H1 (cell line): Measurements from ENCODE around the gene RAB14. TPM values are rescaled to one million over a fixed set of nuclear protein-coding genes. Genes with fewer than 3 reads are reported as not detected.

ENCODE experiments used
- CTCF ChIA-PET: fragments of 300-600 bp; sonication (Branson Sonifier 250); formaldehyde crosslinking; loops from one replicate; lab custom pipeline; 2021; ENCODE audit not compliant: partially characterized antibody; lab: Charles Lee
- POLR2A ChIA-PET: fragments of 300-600 bp; sonication (Branson Sonifier 250); formaldehyde crosslinking; loops from one replicate; lab custom pipeline; 2021; ENCODE audit warnings: inconsistent platforms; ENCODE audit not compliant: partially characterized antibody; lab: Charles Lee
- DNase-seq, 2 experiments: peaks; one replicate each; pipeline versions ENCODE4 v3.0.0 to v3.0.0-alpha.2; 2010 to 2022; ENCODE audit warnings: low spot score in 2 of 2, low read depth in 1 of 2, mixed read lengths in 1 of 2
- FAIRE-seq: peaks from 2 replicates; lab custom pipeline; 2011; peaks lifted over from hg19 to GRCh38; lab: Jason Lieb, UNC
- H2AFZ ChIP-seq: 2 replicates; pipeline ENCODE4 v1.8.1; 2012; ENCODE audit warnings: low read length, inconsistent platforms
- H2AK5ac ChIP-seq: 2 replicates; pipeline ENCODE4 v1.6.1; 2013; ENCODE audit warnings: low read depth, low read length
- H2BK120ac ChIP-seq: replicated peaks from 2 replicates; pipeline ENCODE3; 2013; ENCODE audit warnings: low read depth, low read length, inconsistent platforms
- H2BK12ac ChIP-seq: 2 replicates; pipeline ENCODE4 v1.6.1; 2013; ENCODE audit warnings: low read depth, low read length
- H2BK15ac ChIP-seq: 2 replicates; pipeline ENCODE4 v1.6.1; 2013; ENCODE audit warnings: low read length
- H2BK20ac ChIP-seq: 2 replicates; pipeline ENCODE4 v1.6.1; 2013; ENCODE audit warnings: low read length
- H2BK5ac ChIP-seq: 2 replicates; pipeline ENCODE4 v1.6.1; 2013; ENCODE audit warnings: low read depth, low read length
- H3K14ac ChIP-seq: 2 replicates; pipeline ENCODE4 v1.6.1; 2013; ENCODE audit warnings: inconsistent platforms; ENCODE audit not compliant: insufficient read length
- H3K18ac ChIP-seq: 2 replicates; pipeline ENCODE4 v1.6.1; 2013; ENCODE audit warnings: low read length; ENCODE audit errors: extremely low read depth
- H3K23ac ChIP-seq: 2 replicates; pipeline ENCODE4 v1.6.1; 2013; ENCODE audit warnings: inconsistent platforms; ENCODE audit not compliant: insufficient read length
- H3K23me2 ChIP-seq: 2 replicates; pipeline ENCODE4 v1.6.1; 2013; ENCODE audit warnings: low read depth, low read length
- H3K27ac ChIP-seq: 2 replicates; pipeline ENCODE4 v1.6.1; 2011; ENCODE audit warnings: low read depth, low read length, inconsistent platforms
- H3K27me3 ChIP-seq, 4 experiments: replicated peaks in 1 of 4; 1 replicate in 1 of 4; 2 replicates in 3 of 4; pipeline versions ENCODE4 v1.6.1 to v1.8.1; 2011 to 2013; ENCODE audit warnings: low read length in 3 of 4, mild to moderate bottlenecking in 3 of 4, inconsistent platforms in 2 of 4, mixed read lengths in 2 of 4, moderate library complexity in 1 of 4; ENCODE audit not compliant: control insufficient read depth in 3 of 4, insufficient read depth in 3 of 4; ENCODE audit errors: extremely low read depth in 1 of 4
- H3K36me3 ChIP-seq, 4 experiments: 2 replicates each; pipeline versions ENCODE4 v1.6.1 to v1.8.1; 2011 to 2013; ENCODE audit warnings: mild to moderate bottlenecking in 4 of 4, low read length in 3 of 4, moderate library complexity in 2 of 4, control low read depth in 1 of 4, inconsistent platforms in 1 of 4; ENCODE audit not compliant: insufficient read depth in 4 of 4, control insufficient read depth in 2 of 4
- H3K4ac ChIP-seq: replicated peaks from 2 replicates; pipeline ENCODE3; 2013; ENCODE audit warnings: low read length, low read depth, mixed read lengths, inconsistent platforms; ENCODE audit not compliant: insufficient read length
- H3K4me1 ChIP-seq, 4 experiments: replicated peaks in 1 of 4; 1 replicate in 1 of 4; 2 replicates in 3 of 4; pipeline versions ENCODE4 v1.6.1 to v1.8.1; 2011 to 2013; ENCODE audit warnings: low read length in 3 of 4, inconsistent platforms in 2 of 4, mixed read lengths in 1 of 4; ENCODE audit not compliant: insufficient read depth in 4 of 4, control insufficient read depth in 3 of 4
- H3K4me2 ChIP-seq, 2 experiments: 2 replicates each; pipeline versions ENCODE4 v1.6.1 to v1.8.1; 2011 to 2013; ENCODE audit warnings: low read depth in 2 of 2, low read length in 2 of 2, control low read depth in 1 of 2, inconsistent platforms in 1 of 2, mild to moderate bottlenecking in 1 of 2; ENCODE audit not compliant: insufficient read depth in 1 of 2
- H3K4me3 ChIP-seq, 4 experiments: fragments of 200-600, 300-600 bp in 1 of 4; sonication (generic), shearing (Covaris generic), sonication (Bioruptor Twin) in 1 of 4; 2 replicates each; pipeline versions ENCODE4 v1.5.1 to v1.8.1; 2011 to 2016; ENCODE audit warnings: low read length in 4 of 4, low read depth in 3 of 4, control low read depth in 2 of 4, inconsistent platforms in 2 of 4, mild to moderate bottlenecking in 2 of 4, mixed read lengths in 1 of 4, moderate library complexity in 1 of 4; ENCODE audit not compliant: insufficient read depth in 2 of 4; ENCODE audit errors: extremely low read depth in 1 of 4
- H3K56ac ChIP-seq: replicated peaks from 2 replicates; pipeline ENCODE3; 2013; ENCODE audit warnings: low read depth, mild to moderate bottlenecking, mixed read lengths, low read length, inconsistent platforms; ENCODE audit not compliant: insufficient read length
- H3K79me1 ChIP-seq: 2 replicates; pipeline ENCODE4 v1.6.1; 2013; ENCODE audit warnings: low read depth, low read length, control low read depth
- H3K79me2 ChIP-seq, 2 experiments: 2 replicates each; pipeline versions ENCODE4 v1.6.1 to v1.8.1; 2012 to 2013; ENCODE audit warnings: low read length in 2 of 2, mild to moderate bottlenecking in 2 of 2, inconsistent platforms in 1 of 2; ENCODE audit not compliant: insufficient read depth in 2 of 2, control insufficient read depth in 1 of 2
- H3K9ac ChIP-seq, 4 experiments: replicated peaks in 1 of 4; 1 replicate in 1 of 4; 2 replicates in 3 of 4; pipeline versions ENCODE4 v1.6.1 to v1.8.1; 2011 to 2013; ENCODE audit warnings: low read depth in 3 of 4, low read length in 3 of 4, control low read depth in 2 of 4, mild to moderate bottlenecking in 2 of 4, moderate library complexity in 2 of 4, inconsistent platforms in 1 of 4; ENCODE audit errors: extremely low read depth in 1 of 4
- H3K9me3 ChIP-seq, 2 experiments: 2 replicates each; pipeline versions ENCODE4 v1.6.1 to v1.8.1; 2012 to 2013; ENCODE audit warnings: mild to moderate bottlenecking in 2 of 2, moderate library complexity in 2 of 2, control low read depth in 1 of 2, inconsistent platforms in 1 of 2, low read depth in 1 of 2, low read length in 1 of 2, mixed read lengths in 1 of 2; ENCODE audit not compliant: insufficient read depth in 2 of 2
- H4K20me1 ChIP-seq, 2 experiments: replicated peaks in 1 of 2; 2 replicates each; pipeline versions ENCODE3 to v1.8.1; 2011 to 2013; ENCODE audit warnings: inconsistent platforms in 2 of 2, low read length in 2 of 2, mild to moderate bottlenecking in 1 of 2; ENCODE audit not compliant: insufficient read depth in 2 of 2, control insufficient read depth in 1 of 2
- H4K5ac ChIP-seq: 2 replicates; pipeline ENCODE4 v1.6.1; 2013; ENCODE audit warnings: low read length, low read depth, mixed read lengths, inconsistent platforms; ENCODE audit not compliant: insufficient read length
- H4K8ac ChIP-seq: 2 replicates; pipeline ENCODE4 v1.8.0; 2013; ENCODE audit warnings: mild to moderate bottlenecking, moderate library complexity, low read length, inconsistent platforms; ENCODE audit not compliant: insufficient read depth; ENCODE audit errors: extremely low read depth
- H4K91ac ChIP-seq: replicated peaks from 2 replicates; pipeline ENCODE3; 2013; ENCODE audit warnings: low read length, mixed read lengths, inconsistent platforms; ENCODE audit not compliant: insufficient read length
- ASH2L ChIP-seq: fragments of 200-600, 300-600 bp; sonication (generic); IDR thresholded peaks from one replicate; pipeline ENCODE4 v1.7.1; 2017; ENCODE audit warnings: low read length
- EZH2 ChIP-seq: fragments of 200-600 bp; sonication (generic); IDR thresholded peaks from 2 replicates; pipeline ENCODE4 v1.7.1; 2012; ENCODE audit warnings: low read depth, mild to moderate bottlenecking, moderate library complexity, low read length, inconsistent platforms; ENCODE audit not compliant: severe bottlenecking
- GTF2F1 ChIP-seq: IDR thresholded peaks from 2 replicates; pipeline ENCODE4 v1.6.1; 2012; ENCODE audit warnings: low read depth, low read length, improper control_type of control experiment, borderline replicate concordance
- HDAC6 ChIP-seq: IDR thresholded peaks from one replicate; pipeline ENCODE4 v1.7.1; 2012; ENCODE audit warnings: low read depth, mild to moderate bottlenecking, inconsistent platforms, low read length, moderate library complexity
- MAX ChIP-seq: IDR thresholded peaks from 2 replicates; pipeline ENCODE4 v1.6.1; 2012; ENCODE audit warnings: inconsistent platforms
- POLR2A ChIP-seq, 2 experiments: IDR thresholded peaks; 1 replicate in 1 of 2; 2 replicates in 1 of 2; pipeline ENCODE4 v1.6.1; 2011; ENCODE audit warnings: low read depth in 2 of 2, low read length in 2 of 2, mild to moderate bottlenecking in 2 of 2; ENCODE audit errors: control extremely low read depth in 1 of 2
- SIRT6 ChIP-seq: IDR thresholded peaks from one replicate; pipeline ENCODE4 v1.7.1; 2012; ENCODE audit warnings: low read length, inconsistent platforms
- SIX5 ChIP-seq: IDR thresholded peaks from 2 replicates; pipeline ENCODE4 v1.6.1; 2011; ENCODE audit warnings: mild to moderate bottlenecking, low read depth, low read length
- WGBS, 2 experiments: shearing (Covaris generic) in 1 of 2; methylation state at CpG; one replicate each; pipeline versions ENCODE4 v1.1.6 to v1.1.7; 2013 to 2015; ENCODE audit warnings: low lambda C conversion rate in 2 of 2, mixed read lengths in 2 of 2, inconsistent platforms in 1 of 2, low coverage in 1 of 2, missing lambda C conversion rate in 1 of 2; ENCODE audit not compliant: insufficient replicate concordance in 2 of 2, insufficient coverage in 1 of 2, insufficient read length in 1 of 2; ENCODE audit errors: extremely low coverage in 1 of 2, missing lambda C conversion rate in 1 of 2; 5-methylcytosine and 5-hydroxymethylcytosine counted together
- polyA plus RNA-seq, 7 experiments: library from polyadenylated mRNA; depleted of rRNA in 3 of 7; stranded (reverse) in 5 of 7; unstranded in 2 of 7; fragments of >200 nt in 5 of 7; fragments of 200-250 nt in 2 of 7; gene quantifications; 1 replicate in 5 of 7; 2 replicates in 1 of 7; 4 replicates in 1 of 7; pipeline versions ENCODE4 v1.2.1 to v1.2.3, GENCODE V29; 2011 to 2013; ENCODE audit warnings: missing spikeins in 2 of 7, mixed read lengths in 2 of 7
- total RNA-seq: library from RNA; stranded (reverse); fragmentation: NEBNext Ultra II Directional; extraction: Animal tissue kit (Norgen Biotek cat#: 25700); gene quantifications from 2 replicates; pipeline ENCODE4 v1.2.1, GENCODE V29; 2021
- TF ChIP-seq, protein P1 (sequence below): IDR thresholded peaks from 2 replicates; pipeline ENCODE4 v1.6.1; 2012; ENCODE audit warnings: inconsistent platforms

RAB14 gene
- total and polyA plus RNA-seq, 2 of the 8 experiments (the other 6 are each of a cell fraction or from before 2014, with no cell fraction given), result 9.1 to 44.8 TPM

- CTCF ChIA-PET, result interaction anchor here (1.5 kb wide), 1 partner anchor 9 kb away, joined by 3 read pairs; no protein-coding TSS in a partner anchor
Observed at GRCh38 chr9:121206516-121207370, 5.1 kb upstream of the RAB14 start.

More at GRCh38 chr9:121206516-121207370, 5.1 kb upstream of the RAB14 start:
- no peak overlapping the region for H3K23ac ChIP-seq
- H2BK20ac ChIP-seq, result no peak overlapping the region
- peak overlapping the region; percentile 35; the same call in 1 of the 2 replicates for H2AFZ ChIP-seq
- 53% methylated on average over 8 of the region's 8 CpGs; no CpG with 5 or more reads in 1 of the 2 experiments for WGBS, 2 experiments
- H3K27ac ChIP-seq, result no peak overlapping the region
- no peaks in the 10 kb centered on the region for H3K79me1 ChIP-seq
- peaks cover 0 to 3% (median 0%) of the 10 kb centered on the region in 4 experiments; a peak in 3 of 7 replicates for H3K27me3 ChIP-seq
- no peak overlapping the region for H3K4ac ChIP-seq
- no peaks in the 10 kb centered on the region for H3K36me3 ChIP-seq
- no peak overlapping the region for H4K5ac ChIP-seq
- H3K4me1 ChIP-seq, result peaks cover 0 to 8% (median 4%) of the 10 kb centered on the region in 4 experiments; a peak in 4 of 7 replicates
- POLR2A ChIA-PET, result no interaction called here
- DNase-seq, result no peak
- H3K9ac ChIP-seq, result no peak overlapping the region; a peak in 1 of 7 replicates
- H3K23me2 ChIP-seq, result 0 out of 2 replicates have a peak, but pooled peaks cover 6% of the 10 kb centered on the region
- H3K56ac ChIP-seq, result no peak overlapping the region
- no peak overlapping the region for H4K8ac ChIP-seq
- peak overlapping the region; percentile 30; the same call in 1 of the 2 replicates for H2BK12ac ChIP-seq
- H3K9me3 ChIP-seq, result no peaks in the 10 kb centered on the region
- no peak overlapping the region for H2BK15ac ChIP-seq
- no peak overlapping the region for H2AK5ac ChIP-seq
- H2BK5ac ChIP-seq, result no peak overlapping the region
- H3K14ac ChIP-seq, result no peak overlapping the region
- H3K4me2 ChIP-seq, result peak overlapping the region; percentile 35 to 45; a peak in 2 of 4 replicates
- no peak overlapping the region for H2BK120ac ChIP-seq
- TF ChIP-seq SIX5 (no peak), EZH2 (no peak), SIRT6 (no peak), GTF2F1 (no peak), ASH2L (no peak), MAX (peak; percentile 65; the same call in 1 of the 2 replicates), POLR2A (IDR thresholded peaks at IDR 0.05; ENCODE audit: control extremely low read depth in 1 of 2, low read depth in 2 of 2, low read length in 2 of 2) (no peak), HDAC6 (no peak)
- TF ChIP-seq, protein P1, sequence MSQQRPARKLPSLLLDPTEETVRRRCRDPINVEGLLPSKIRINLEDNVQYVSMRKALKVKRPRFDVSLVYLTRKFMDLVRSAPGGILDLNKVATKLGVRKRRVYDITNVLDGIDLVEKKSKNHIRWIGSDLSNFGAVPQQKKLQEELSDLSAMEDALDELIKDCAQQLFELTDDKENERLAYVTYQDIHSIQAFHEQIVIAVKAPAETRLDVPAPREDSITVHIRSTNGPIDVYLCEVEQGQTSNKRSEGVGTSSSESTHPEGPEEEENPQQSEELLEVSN, result peak; percentile 45; the same call in 1 of the 2 replicates
- TF ChIP-seq, all 59 proteins: peak for 2
- Histone ChIP-seq H3K79me2 (no peaks in the 10 kb centered on the region), H3K4me3 (0 out of 8 replicates have a peak overlapping the region, but pooled peaks of 1 of the 4 experiments have one; percentile 12), H4K91ac (no peak overlapping the region), H3K18ac (no peak overlapping the region), H4K20me1 (no peaks in the 10 kb centered on the region)
- no peak for FAIRE-seq
